NCI-H1436 (cell line): ENCODE measurements around the gene ARSD.
"Not testable (repeated sequence)": the region's sequence is repeated elsewhere in the genome, so short reads cannot be mapped to it uniquely, and the experiment has no call there.

Experiments used
- DNase-seq: peaks from one replicate; lab custom pipeline; 2025; lab: John Stamatoyannopoulos, UW

The ARSD gene, protein sequence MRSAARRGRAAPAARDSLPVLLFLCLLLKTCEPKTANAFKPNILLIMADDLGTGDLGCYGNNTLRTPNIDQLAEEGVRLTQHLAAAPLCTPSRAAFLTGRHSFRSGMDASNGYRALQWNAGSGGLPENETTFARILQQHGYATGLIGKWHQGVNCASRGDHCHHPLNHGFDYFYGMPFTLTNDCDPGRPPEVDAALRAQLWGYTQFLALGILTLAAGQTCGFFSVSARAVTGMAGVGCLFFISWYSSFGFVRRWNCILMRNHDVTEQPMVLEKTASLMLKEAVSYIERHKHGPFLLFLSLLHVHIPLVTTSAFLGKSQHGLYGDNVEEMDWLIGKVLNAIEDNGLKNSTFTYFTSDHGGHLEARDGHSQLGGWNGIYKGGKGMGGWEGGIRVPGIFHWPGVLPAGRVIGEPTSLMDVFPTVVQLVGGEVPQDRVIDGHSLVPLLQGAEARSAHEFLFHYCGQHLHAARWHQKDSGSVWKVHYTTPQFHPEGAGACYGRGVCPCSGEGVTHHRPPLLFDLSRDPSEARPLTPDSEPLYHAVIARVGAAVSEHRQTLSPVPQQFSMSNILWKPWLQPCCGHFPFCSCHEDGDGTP

DNA sequence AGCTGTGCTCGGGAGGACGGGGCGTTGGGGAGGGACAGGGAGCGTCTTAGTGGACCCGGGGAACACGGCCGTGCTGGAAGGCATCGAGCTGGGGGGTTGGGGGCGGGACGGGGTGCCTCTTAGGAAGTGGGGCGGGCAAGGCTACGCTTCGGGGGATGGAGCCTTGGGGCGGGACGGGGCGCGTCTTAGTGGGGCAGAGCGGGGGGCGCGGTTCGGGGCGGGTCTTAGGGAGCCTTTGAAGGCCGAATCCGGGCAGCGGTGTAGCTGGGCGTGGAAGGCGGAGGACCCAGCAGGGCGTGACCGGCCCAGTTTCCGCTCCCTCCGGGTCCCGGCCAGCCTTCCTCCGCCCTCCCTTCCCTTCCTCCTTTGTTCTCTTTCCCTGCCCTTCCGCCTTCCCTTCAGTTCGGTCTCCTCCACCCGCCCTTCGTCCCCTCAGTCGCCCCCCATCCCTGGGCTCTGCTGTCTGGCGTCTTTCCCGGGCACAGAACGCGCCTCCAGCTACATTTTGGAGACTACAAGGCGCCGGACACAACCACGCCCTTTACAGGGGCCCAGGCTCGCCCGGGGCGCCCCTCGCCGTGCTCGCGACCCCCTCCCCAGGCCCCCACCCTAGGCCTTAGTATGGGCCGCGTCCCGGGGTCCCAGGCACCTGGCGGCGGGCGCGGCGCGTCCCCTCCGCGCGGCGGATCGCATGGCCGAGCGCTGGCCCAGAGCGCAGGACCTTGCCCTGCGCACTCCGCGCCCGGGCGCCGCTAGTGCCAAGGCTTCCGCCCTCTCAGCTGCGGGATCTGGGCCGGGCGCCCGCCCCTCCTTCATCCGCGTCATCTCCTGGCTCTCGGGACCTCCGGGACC is at the start of gene ARSD:
TSS of gene ARSD (minus strand) at position 757 of the 852 bp plus-strand sequence. CDS start at position 693, 64 bp downstream.
- DNase-seq = no peak

DNA sequence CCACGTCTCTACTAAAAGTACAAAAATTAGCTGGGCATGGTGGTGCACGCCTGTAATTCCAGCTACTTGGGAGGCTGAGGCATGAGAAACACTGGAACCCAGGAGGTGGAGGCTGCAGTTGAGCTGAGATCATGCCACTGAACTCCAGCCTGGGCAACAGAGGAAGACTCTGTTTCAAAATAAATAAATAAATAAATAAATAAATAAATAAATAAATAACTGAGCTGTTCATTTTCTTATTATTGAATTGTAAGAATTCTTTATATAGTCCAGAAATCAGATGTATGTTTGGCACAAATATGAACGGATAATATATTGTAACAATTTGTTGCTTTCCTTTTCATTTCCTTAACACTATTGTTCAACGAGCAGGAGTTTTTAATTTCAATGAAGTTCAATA is 49.5 kb upstream of the ARSD start:
- DNase-seq = not testable (repeated sequence)

DNA sequence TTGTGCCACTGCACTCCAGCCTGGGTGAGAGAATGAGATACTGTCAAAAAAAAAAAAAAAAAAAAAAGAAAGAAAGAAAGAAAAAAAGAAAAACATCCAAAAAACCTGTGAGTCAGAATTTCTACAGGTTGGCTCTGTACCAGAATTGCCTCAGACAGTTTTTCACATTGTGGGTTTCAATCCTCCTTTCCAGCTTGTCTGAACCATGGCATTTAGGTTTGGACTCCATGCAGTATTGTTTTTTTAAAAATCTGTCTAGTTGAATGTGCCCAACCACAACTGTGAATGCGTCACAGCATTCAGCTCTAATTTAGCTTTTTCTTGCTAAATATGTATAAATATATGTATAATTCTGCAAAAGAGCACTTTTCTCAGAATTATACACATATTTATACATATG is 45.8 kb upstream of the ARSD start:
- DNase-seq = no peak

DNA sequence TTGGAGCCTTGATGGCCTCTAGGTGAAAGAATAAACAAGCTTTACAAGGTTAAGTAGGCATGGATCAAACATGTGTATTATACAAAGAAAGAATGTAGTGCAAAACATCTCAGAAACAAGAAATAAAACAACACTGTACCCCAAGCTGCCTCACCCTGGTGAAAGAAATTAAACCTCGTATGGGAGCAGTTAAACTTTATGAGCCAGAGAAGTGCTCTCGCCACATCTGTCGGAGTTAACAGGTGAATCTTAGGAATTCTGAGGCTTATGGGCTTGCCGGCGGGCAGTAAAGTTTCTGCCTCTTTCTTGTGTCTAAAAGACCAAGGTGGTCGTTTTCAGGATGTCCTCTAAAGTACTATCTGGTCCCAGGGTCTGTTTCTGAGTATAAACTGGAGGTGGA is 43.3 kb upstream of the ARSD start:
- no peak for DNase-seq

DNA sequence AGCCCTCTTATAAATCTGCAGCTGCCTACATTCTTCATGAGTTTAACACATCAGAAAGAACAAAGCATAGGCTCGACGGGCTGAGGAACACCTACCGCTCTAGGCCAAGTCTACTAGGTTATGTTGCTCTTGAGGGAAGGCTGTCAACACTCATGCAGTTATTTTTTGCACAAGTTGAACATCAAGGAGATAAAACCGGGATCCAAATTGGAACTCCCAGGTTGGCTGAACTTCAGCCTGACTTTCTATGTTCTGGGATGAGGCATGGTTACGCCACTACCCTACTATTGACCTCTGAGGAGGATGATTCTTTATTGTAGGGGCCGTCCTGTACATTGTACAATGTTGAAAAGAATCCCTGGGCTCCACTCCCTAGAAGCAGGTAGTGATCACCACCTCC is 39.9 kb upstream of the ARSD start:
- no peak for DNase-seq

DNA sequence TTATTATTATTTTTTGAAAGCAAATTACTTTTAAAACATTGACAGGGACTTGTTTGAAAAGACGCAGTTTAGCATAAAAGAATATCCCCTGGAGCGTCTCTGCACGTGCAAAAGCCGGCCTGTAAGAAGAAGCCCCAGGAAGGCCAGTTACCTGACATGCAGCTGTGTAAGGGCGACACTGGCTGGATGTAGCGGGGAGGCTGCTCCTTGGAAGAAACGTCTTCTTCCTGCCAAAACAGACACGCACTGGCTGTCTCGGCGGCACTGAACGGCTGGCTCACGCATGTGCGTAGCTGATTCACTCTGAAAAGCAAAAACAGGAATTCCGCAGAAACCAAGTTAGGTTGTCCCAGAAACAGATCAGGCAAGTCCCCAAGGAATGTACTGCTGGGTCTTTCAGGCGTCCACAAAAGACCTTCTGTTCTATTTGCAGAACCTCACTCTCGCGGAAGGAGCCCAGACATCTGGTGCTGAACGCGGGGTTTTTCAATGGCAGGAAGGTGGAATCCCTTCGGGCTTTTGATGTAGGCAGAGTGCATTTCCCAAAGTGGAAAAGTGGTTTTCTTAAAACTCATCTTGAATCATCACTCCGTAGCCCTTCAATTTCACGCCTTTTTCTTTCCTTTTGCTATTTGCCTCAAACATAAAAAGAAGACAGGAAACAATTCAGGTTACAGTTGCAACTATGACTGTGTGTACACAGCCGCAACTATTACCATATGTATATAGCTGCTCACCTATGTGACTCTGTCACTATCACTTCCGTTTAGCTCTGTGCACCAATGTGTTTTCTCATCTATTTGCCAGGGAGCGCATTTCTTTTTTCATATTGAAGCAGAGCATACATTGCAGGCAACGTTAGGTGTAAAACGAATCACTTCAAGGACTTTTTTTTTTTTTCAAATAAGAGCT is 39.1 kb upstream of the ARSD start:
- no peak for DNase-seq

DNA sequence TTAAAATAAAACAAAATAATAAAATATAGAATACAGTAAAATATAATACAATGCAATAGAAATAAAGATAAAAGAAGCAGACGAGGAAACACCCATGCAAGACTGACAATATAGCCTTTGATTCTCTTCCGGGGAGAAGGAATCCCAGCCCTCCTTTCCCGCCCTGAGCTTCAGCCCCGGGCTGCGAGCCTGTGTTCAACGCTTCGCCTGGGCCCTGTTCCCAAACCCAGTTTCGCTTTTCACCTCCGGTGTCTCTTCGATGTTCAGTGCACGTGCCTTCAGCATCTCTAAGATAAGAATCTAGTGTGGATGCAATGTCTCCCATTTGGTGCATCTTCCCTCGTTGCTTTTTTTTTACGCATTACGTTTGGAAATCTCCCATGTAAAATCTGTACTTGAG is 38.4 kb upstream of the ARSD start:
- DNase-seq = no peak

DNA sequence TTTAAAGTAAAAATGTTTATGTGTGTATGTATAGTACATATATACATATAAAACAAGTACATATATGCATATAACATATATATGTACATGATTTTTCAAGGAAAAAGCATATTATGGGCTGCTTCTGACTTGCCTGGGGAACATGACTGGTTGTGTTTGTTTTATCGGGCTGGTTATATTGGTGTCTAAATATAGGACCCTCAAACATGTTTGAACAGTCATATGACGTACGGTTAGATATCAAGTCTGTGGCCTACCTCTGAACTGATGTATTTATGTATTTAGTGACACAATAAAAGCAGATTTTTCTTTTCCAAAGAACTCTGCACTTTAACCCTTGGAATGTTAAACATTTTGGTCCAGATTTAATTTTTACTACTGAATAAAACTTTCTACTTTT is 37.9 kb upstream of the ARSD start:
- DNase-seq = no peak

DNA sequence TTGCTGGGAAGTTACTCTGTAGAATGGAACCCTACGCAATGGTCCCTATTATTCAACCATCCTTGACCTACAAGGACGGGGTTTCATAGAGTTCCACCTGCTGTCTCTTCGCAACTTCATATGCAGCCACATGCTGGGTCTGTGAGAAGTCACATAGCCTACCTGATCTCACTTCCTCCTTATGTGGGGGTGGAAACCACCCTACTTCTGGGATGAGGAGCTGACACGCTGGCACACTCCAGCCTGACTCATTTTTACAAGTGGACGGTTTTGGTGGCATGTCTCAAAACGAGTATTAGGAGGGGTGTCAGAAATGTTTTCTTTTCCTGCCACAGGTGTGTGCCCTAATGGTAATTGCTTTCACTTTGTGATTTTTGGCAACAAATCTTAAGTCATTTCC is 36.8 kb upstream of the ARSD start:
- no peak for DNase-seq

DNA sequence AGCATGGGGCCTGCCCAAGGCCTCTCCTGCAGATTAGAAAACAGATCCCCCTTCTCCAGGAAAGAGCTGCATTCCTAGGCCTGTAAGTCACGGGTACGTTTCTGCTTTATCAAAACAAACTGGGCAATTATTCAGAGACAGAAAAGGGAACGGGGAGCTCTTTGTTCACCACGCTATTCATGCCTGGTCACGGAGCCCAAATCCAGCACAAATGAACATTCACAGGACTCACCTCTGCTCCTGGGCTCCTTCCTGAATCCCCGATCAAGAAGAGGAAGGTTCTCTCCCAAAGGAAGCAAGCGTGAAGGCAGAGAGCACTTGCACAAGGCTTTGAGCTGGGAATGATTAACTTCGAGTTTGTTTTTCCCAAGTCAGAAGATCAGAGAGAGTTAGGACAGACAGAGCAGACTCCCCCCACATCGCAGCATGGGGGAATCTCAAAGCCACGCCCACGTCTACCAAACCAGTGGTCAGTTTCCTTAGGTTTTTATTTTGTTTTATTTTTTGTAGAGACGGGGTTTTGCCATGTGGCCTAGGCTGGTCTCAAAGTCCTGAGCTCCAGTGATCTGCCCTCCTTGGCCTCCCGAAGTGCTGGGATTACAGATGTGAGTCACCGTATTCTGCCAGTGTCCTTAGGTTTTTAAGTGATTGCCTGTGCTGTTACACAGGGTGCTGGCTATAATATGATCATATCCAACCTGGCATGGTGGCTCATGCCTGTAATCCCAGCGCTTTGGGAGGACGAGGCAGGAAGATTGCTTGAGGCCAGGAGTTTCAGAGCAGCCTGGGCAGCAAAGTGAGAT is 35.1 kb upstream of the ARSD start:
- not testable (repeated sequence) for DNase-seq

DNA sequence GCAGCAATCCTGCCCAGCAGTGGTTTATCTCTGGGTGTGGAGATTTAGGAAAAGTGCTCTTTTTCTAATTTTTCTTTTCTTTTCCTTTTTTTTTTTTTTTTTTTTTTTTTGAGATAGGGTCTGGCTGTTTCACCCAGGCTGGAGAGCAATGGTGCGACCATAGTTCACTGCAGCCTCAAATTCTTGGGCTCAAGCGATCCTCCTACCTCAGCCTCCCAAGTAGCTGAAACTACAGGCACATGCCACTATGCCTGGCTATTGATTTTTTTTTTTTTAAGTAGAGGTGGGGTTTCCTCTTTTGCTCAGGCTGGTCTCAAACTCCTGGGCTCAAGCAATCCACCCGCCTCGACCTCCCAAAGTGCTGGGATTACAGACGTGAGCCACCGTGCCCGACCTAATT is 34.3 kb upstream of the ARSD start:
- not testable (repeated sequence) for DNase-seq

DNA sequence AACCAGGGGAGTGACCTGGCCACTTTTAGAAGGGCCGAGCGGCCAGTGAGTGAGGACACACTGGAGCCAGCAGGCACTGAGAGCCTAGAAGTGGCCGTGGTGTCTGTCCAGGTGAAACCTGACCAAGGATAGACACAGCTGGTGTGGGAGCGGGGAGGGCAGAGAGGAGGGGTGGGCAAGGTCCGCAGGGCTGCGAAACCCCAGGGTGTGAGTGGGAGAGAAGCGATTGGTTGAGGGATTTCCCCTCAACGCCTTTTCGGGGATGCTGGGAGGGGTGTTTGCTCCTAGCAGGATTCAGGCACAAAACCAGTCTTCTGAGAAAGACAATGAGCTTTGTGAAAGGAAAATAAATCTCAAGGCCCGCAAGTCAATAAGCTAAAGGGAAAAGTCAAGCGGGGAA is 33.2 kb upstream of the ARSD start:
- DNase-seq = no peak

DNA sequence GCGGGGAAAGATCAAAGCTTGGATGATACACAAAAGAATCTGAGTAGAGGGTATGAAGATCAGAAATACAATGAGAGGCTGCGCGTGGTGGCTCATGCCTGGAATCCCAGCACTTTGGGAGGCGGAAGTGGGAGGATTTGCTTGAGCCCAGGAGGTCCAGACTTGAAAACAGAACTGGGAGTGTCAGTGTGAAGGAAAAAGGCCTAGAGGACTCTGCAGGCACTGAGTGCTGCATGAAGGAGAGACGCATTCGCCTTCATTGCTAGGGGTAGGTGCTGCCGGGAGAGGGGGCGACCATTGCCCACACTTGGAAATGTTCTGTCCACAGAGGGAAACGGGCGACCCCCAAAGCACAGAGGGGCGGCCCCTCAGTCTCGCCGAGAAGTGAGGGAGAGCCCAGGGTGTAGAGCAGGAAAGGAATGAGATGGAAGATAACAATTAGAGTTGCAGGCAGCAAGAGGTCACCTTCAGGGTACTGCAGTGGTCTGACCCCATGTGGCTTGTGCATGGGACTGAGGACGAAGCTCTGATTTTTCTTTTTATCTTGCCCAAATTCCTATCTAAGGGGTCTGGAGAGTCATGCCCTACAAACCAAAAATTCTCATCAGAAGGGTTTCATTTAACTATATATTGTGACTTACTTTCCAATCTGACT is 31.8 kb upstream of the ARSD start:
- DNase-seq = no peak

DNA sequence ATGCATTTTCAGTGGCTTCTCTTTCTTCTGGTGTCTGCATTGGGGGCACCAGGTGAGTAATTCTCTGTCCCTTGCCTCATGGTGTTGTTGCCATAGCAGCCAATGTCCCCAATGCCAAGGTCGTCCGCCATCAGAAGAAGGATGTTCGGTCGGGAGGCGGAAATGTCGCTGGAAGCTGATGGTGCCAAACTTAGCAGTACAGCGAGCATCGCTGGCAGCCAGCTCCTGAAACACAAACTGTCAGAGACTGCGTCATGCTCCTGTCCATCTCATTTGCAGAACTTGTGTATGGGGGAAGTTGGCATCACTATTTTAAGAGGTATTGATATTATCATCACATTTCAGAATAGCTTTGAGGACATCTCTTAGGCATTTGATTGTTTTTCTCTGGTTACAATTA is 29.1 kb upstream of the ARSD start:
- no peak for DNase-seq

DNA sequence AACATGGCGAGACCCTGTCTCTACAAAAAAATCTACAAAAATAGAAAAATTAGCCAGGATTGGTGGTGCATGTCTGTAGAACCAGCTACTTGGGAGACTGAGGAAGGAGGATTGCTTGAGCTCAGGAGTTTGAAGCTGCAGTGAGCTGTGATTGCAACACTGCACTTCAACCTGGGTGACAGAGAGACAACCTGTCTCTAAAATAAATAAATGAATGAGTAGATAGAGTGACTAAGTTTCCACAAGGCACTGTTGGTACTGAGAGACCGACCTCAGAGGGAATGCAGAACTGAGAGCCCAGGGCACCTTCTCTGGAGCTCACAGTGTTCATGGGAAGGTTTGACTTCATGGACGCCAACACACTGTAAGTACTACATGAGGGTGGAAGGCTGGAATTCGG is 26.7 kb upstream of the ARSD start:
- no peak for DNase-seq

DNA sequence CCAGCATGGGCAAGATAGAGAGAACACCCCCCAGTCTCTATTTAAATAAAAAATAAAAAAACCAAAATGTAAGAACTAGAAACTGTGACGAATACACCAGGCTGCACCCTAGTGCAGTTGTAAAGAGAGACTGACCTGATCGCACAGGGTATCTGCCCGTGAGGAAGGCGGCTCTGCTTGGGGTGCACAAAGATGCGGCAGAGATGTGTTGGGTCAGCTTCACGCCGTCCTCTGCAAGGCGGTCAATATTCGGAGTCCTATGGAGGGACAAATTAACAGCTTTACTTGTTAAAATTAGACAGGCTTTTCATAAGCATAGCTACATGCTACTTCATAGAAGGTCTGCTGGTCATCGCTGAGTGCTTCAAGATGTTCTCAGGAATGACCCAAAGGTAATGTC is 26.1 kb upstream of the ARSD start:
- DNase-seq = no peak

DNA sequence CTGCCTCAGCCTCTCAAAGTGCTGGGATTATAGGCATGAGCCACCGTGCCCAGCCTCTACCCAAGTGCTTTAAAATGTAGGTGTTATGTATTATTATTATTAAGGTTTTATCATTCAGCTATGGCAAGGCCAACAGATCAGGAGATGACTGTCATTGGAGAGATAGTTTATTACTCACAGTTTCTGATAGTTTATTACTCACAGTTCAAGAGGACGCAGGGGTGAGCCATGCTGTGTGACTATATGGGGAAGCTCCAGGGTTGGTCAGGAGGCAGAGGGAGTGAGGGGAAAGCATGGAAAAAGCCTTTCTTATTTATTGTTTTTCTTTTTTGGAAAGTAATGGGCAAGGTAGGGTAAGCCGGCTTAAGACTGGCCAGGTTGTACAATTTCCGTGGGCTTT is 25.4 kb upstream of the ARSD start:
- no peak for DNase-seq

DNA sequence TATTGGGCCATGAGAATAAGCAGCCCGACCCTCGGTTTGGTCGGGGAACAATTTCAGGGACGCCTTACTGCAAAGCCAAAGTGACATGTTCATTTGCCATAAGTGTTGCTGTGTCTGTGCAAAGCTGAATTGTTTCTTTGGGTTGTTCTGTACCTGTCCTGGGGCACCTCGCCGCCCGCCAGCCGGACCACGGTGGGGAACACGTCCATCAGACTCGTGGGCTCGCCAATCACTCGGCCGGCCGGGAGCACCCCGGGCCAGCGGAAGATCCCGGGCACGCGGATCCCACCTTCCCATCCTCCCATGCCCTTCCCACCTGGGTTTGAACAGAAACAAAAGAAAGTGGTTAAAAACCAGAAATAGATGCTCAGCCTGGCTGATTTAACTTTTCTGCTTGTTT is 8.8 kb upstream of the ARSD start:
- DNase-seq = not testable (repeated sequence)

DNA sequence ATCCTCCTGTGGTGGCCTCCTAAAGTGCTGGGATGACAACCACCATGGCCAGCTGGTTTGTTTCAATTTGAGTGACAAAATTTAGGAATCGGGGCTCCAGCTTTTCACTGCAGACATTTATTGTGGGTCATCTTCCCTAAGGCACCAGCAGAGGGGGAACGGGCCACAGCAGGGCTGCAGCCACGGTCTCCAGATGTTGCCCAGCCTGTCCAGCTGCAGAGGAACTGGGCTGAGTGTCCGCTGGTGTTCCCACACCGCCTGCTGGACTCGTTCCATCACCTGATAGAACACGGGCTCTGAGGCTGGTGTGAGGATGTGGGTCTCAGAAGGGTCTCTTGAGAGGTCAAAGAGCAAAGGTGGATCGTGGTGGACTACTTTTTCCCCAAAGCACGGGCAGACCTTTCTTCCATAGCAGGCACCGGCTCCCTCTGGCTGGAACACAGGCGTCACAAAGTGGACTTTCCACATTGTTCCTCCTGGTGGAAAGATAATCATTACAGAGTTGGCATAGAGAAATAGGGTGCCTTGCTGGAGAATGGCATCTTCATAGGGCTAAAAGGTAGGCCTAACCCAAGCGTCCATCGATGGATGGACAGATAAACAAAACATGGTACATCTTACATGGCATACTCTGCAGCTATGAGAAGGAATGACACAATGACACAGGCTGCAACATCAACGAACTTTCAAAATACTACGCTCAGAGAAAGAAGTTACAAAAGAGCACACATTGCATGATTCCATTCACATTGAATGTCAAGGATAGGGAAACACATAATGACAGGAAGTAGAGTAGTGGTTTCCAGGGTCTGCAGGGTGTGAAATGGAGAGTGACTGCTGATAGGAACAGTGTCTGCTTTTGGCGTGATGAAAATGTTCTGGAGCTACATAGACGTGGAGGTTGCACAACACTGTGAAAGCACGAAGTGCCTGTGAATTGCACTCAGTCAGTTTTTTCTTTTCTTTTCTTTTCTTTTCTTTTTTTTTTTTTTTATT is 5.9 kb upstream of the ARSD start:
- DNase-seq = no peak
